ENCODE results near the gene TTC39B. TPM values are rescaled to one million over a fixed set of nuclear protein-coding genes. Genes with fewer than 3 reads are reported as not detected.

The TTC39B gene
- total RNA-seq, 1 donor from 2014 or later, result 2.7 TPM

DNA sequence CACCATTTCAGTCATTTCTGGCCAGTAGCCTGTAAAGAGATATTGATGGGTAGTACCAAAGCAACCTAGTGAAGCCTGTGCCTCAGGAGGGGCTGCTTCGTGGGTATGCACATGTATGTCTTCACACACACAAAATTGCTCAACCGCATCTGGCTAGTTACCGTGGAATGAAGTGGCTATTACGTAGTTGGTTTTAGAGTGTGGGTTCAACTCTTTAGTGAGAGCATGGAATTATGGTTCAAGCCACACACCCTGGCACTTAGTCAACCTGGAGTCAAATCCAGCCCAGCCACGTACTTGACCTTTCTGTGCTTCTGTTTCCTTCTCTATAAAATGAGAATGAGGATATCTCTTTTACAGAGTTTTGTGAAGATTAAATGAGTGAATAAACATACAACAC, 174.9 kb downstream of the TTC39B start:
- no peak overlapping the region for H3K4me3 ChIP-seq
- no peaks in the 10 kb centered on the region for H3K36me3 ChIP-seq
- H3K27ac ChIP-seq, result no peak overlapping the region
- H3K4me1 ChIP-seq, result peaks cover 0 to 8% of the 10 kb centered on the region in 2 donors
- no peaks in the 10 kb centered on the region for H3K9me3 ChIP-seq
- no peaks in the 10 kb centered on the region for H3K27me3 ChIP-seq
- intact Hi-C loops (cut with DNase I), result loop anchor here (2.0 to 10.0 kb wide), 2 partner anchors 27 to 317 kb away; no protein-coding TSS in a partner anchor
- DNase-seq (ENCODE audit: low spot score in 2 of 2), result no peak
- TF ChIP-seq, protein P1, sequence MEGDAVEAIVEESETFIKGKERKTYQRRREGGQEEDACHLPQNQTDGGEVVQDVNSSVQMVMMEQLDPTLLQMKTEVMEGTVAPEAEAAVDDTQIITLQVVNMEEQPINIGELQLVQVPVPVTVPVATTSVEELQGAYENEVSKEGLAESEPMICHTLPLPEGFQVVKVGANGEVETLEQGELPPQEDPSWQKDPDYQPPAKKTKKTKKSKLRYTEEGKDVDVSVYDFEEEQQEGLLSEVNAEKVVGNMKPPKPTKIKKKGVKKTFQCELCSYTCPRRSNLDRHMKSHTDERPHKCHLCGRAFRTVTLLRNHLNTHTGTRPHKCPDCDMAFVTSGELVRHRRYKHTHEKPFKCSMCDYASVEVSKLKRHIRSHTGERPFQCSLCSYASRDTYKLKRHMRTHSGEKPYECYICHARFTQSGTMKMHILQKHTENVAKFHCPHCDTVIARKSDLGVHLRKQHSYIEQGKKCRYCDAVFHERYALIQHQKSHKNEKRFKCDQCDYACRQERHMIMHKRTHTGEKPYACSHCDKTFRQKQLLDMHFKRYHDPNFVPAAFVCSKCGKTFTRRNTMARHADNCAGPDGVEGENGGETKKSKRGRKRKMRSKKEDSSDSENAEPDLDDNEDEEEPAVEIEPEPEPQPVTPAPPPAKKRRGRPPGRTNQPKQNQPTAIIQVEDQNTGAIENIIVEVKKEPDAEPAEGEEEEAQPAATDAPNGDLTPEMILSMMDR (IDR thresholded peaks at IDR 0.05), result no peak

DNA sequence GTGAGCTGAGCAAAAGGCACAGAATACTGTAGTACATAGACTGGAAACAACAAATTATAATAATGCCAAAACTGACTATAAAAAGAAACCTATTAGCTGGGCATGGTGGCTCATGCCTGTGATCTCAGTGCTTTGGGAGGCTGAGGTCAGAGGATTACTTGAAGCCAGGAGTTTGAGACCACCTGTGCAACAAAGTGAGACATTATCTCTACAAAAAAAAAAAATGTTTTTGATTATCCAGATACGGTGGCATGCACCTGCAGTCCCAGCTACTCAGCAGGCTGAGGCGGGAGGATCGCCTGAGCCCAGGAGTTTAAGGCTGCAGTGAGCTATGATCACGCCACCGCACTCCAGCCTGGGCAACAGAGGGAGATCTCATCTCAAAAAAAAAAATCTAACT, 175.9 kb downstream of the TTC39B start:
- Histone ChIP-seq H3K36me3 (no peaks in the 10 kb centered on the region), H3K27me3 (no peaks in the 10 kb centered on the region), H3K27ac (no peak overlapping the region), H3K4me3 (no peak overlapping the region), H3K4me1 (peaks cover 0 to 8% of the 10 kb centered on the region in 2 donors), H3K9me3 (no peaks in the 10 kb centered on the region)
- intact Hi-C loops (cut with DNase I), result loop anchor here (10.0 kb wide), 1 partner anchor 316 kb away; no protein-coding TSS in a partner anchor
- no peak for DNase-seq (ENCODE audit: low spot score in 2 of 2)
- TF ChIP-seq, protein P1 (IDR thresholded peaks at IDR 0.05), result no peak

DNA sequence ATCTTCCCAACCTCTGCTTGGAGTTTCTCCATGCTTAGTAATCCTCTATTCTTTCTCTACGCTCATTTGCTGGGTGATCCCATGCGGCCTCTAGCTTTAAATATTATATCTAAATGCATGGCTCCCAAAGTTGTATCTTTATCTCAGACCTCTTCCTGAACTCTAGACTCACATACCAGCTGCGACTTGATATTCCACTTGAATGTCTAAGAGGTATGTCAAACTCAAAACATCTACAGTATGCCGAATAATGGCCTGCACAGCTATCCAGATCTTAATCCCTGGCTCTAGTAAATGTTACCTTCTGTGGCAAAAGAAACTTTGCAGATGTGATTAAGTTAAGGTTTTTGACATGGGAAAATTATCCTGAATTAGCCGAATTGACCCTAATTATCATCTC, 179.2 kb downstream of the TTC39B start:
- Histone ChIP-seq H3K36me3 (no peaks in the 10 kb centered on the region), H3K27ac (no peak overlapping the region), H3K4me3 (no peak overlapping the region), H3K9me3 (no peaks in the 10 kb centered on the region), H3K4me1 (no peaks in the 10 kb centered on the region), H3K27me3 (no peaks in the 10 kb centered on the region)
- intact Hi-C loops (cut with DNase I), result no loop called here
- DNase-seq (ENCODE audit: low spot score in 2 of 2), result no peak
- TF ChIP-seq, protein P1 (IDR thresholded peaks at IDR 0.05), result no peak

DNA sequence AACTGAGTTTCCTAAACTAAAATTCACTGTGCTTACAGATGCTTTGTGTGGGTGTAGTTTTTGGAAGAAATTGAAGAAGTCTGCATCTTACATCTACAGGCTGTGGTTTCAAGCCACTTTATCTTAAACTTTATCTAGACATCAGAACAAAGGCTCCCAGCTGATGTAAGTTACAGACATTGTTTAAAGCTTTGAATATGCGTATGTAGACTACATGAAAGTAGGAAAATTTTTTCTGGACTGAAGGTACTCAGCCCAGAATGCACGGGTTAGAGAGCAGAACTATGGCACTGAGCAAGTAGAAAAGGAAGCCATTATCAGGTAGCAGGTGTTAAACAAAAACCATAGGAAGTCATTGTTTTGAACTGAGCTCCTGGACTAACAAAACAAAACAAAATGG, 185.4 kb downstream of the TTC39B start:
- TF ChIP-seq, protein P1 (IDR thresholded peaks at IDR 0.05), result no peak
- DNase-seq (ENCODE audit: low spot score in 2 of 2), result no peak
- no peak overlapping the region for H3K27ac ChIP-seq
- H3K36me3 ChIP-seq, result no peaks in the 10 kb centered on the region
- H3K4me1 ChIP-seq, result no peaks in the 10 kb centered on the region
- intact Hi-C loops (cut with DNase I), result no loop called here
- no peaks in the 10 kb centered on the region for H3K27me3 ChIP-seq
- no peaks in the 10 kb centered on the region for H3K9me3 ChIP-seq
- H3K4me3 ChIP-seq, result no peak overlapping the region

DNA sequence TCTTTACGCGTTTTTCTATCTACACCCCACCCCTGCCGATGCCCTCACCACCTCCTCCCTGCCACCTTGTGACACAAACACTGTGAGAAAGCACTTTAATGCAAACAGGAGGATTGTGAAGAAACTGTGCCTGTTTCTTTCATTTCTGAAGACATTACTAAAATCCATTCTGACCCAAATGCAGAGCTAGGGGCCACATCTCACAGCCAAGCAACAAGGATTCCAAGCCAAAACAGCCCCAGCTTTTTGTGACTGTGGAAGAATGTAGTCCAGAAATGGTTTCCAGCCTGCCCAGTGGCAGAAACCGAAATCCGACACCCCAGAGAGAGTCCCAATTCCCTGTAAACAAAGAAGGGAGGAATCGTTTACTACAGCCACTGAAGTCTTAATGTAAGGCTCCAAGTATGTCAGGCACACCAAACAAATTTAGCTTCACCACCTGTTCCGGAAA, 190.9 kb downstream of the TTC39B start:
- TF ChIP-seq, protein P1 (IDR thresholded peaks at IDR 0.05), result no peak
- Histone ChIP-seq H3K36me3 (no peaks in the 10 kb centered on the region), H3K27me3 (no peaks in the 10 kb centered on the region), H3K27ac (no peak overlapping the region), H3K4me3 (peak overlapping the region in 1 of 2 donors; percentile 18), H3K9me3 (no peaks in the 10 kb centered on the region), H3K4me1 (no peaks in the 10 kb centered on the region)
- intact Hi-C loops (cut with DNase I), result loop anchor here (10.0 kb wide), 1 partner anchor 99 kb away; no protein-coding TSS in a partner anchor
- no peak for DNase-seq (ENCODE audit: low spot score in 2 of 2)

DNA sequence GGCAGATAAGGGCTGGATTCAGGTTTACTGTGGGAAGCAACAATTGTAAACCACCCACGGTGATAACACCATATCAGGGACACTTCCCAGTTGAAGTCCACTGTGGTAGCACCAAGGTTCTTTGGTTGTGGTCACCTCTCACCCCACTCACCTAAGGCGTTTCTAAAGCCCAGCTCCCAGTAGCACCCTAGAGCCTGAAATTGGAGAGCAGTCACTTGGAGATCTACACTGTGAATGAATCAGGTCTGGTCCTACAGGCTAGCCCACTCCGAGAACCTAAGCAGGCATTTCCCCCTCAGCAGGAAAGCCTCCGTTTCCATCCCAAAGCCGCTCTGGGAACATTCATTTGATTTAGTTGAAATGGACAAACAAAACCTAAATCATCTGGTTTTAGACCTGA, 191.3 kb downstream of the TTC39B start:
- peak overlapping the region in 1 of 2 donors; percentile 18 for H3K4me3 ChIP-seq
- H3K27me3 ChIP-seq, result no peaks in the 10 kb centered on the region
- H3K36me3 ChIP-seq, result no peaks in the 10 kb centered on the region
- intact Hi-C loops (cut with DNase I), result loop anchor here (10.0 kb wide), 1 partner anchor 99 kb away; no protein-coding TSS in a partner anchor
- TF ChIP-seq, protein P1 (IDR thresholded peaks at IDR 0.05), result no peak
- no peak for DNase-seq (ENCODE audit: low spot score in 2 of 2)
- H3K27ac ChIP-seq, result no peak overlapping the region
- no peaks in the 10 kb centered on the region for H3K9me3 ChIP-seq
- H3K4me1 ChIP-seq, result no peaks in the 10 kb centered on the region
